ENCODE measurements around the gene C10orf105.
A peak's percentile ranks its signal among the peaks of the same experiment; 100 is the strongest.

The C10orf105 gene

GRCh38 chr10:71715860-71716259 lies 3.7 kb downstream of the C10orf105 start:
- DNase-seq: no peak

GRCh38 chr10:71715026-71715425 lies 4.6 kb downstream of the C10orf105 start:
- DNase-seq: no peak

- no peak for DNase-seq
Measured at GRCh38 chr10:71714592-71714991, 5.0 kb downstream of the C10orf105 start.

- no peak for DNase-seq
Measured at GRCh38 chr10:71714031-71714410, 5.6 kb downstream of the C10orf105 start.

- DNase-seq: peak; percentile 86
Measured at GRCh38 chr10:71713135-71714030, 6.2 kb downstream of the C10orf105 start.

- no peak for DNase-seq
Measured at GRCh38 chr10:71712572-71713134, 6.9 kb downstream of the C10orf105 start.

- DNase-seq: no peak
Measured at GRCh38 chr10:71712170-71712569, 7.4 kb downstream of the C10orf105 start.

GRCh38 chr10:71711052-71711623 lies 8.4 kb downstream of the C10orf105 start:
- no peak for DNase-seq

GRCh38 chr10:71710519-71710918 lies 9.1 kb downstream of the C10orf105 start:
- no peak for DNase-seq

GRCh38 chr10:71708897-71709882 lies 10.4 kb downstream of the C10orf105 start:
- no peak for DNase-seq

GRCh38 chr10:71708301-71708703 lies 11.3 kb downstream of the C10orf105 start:
- no peak for DNase-seq

GRCh38 chr10:71707240-71707789 lies 12.3 kb downstream of the C10orf105 start:
- no peak for DNase-seq

GRCh38 chr10:71706216-71707121 lies 13.1 kb downstream of the C10orf105 start:
- DNase-seq: no peak

- no peak for DNase-seq
Measured at GRCh38 chr10:71705582-71705981, 14.0 kb downstream of the C10orf105 start.

GRCh38 chr10:71704816-71705215 lies 14.8 kb downstream of the C10orf105 start:
- no peak for DNase-seq

- no peak for DNase-seq
Measured at GRCh38 chr10:71703577-71703976, 16.0 kb downstream of the C10orf105 start.

GRCh38 chr10:71701496-71702132 lies 18.0 kb downstream of the C10orf105 start:
- DNase-seq: no peak

- no peak for DNase-seq
Measured at GRCh38 chr10:71700731-71701368, 18.7 kb downstream of the C10orf105 start.

- peak; percentile 2 for DNase-seq
Measured at GRCh38 chr10:71698737-71699136, 20.8 kb downstream of the C10orf105 start.
